Karpas-422 (cell line): Measurements from ENCODE around the gene KLKB1. TPM values are rescaled to one million over a fixed set of nuclear protein-coding genes. Genes with fewer than 3 reads are reported as not detected.
A peak's percentile ranks its signal among the peaks of the same experiment; 100 is the strongest.

Experiments used
- DNase-seq: peaks from one replicate; pipeline ENCODE4 v3.0.0-alpha.2; 2015
- H2AFZ ChIP-seq: fragments of 200-600 bp; sonication (generic); 2 replicates; pipeline ENCODE4 v1.6.1; 2014; ENCODE audit warnings: antibody characterized with exemption, low read length, mixed read lengths
- H3K27ac ChIP-seq: fragments of 200-600 bp; sonication (generic); 2 replicates; pipeline ENCODE4 v1.5.1; 2014; ENCODE audit warnings: mild to moderate bottlenecking, low read length, moderate library complexity
- H3K27me3 ChIP-seq: fragments of 200-600 bp; sonication (generic); 2 replicates; pipeline ENCODE4 v1.6.1; 2014; ENCODE audit warnings: low read length, mixed read lengths
- H3K36me3 ChIP-seq: fragments of 200-600 bp; sonication (generic); 2 replicates; pipeline ENCODE4 v1.6.1; 2014; ENCODE audit warnings: low read length, mixed read lengths; ENCODE audit not compliant: insufficient read depth
- H3K4me1 ChIP-seq: fragments of 200-600 bp; sonication (generic); 2 replicates; pipeline ENCODE4 v1.6.1; 2014; ENCODE audit warnings: mild to moderate bottlenecking, low read length, mixed read lengths
- H3K4me2 ChIP-seq: fragments of 200-600 bp; sonication (generic); 2 replicates; pipeline ENCODE4 v1.6.1; 2014; ENCODE audit warnings: low read length, low read depth, mild to moderate bottlenecking; ENCODE audit not compliant: poor library complexity, severe bottlenecking
- H3K4me3 ChIP-seq: fragments of 200-600 bp; sonication (generic); 2 replicates; pipeline ENCODE4 v1.5.1; 2014; ENCODE audit warnings: mild to moderate bottlenecking, antibody characterized with exemption, low read length, mixed read lengths
- H3K79me2 ChIP-seq: fragments of 200-600 bp; sonication (generic); 2 replicates; pipeline ENCODE4 v1.6.1; 2014; ENCODE audit warnings: mild to moderate bottlenecking, low read length, mixed read lengths
- H3K9ac ChIP-seq: fragments of 200-600 bp; sonication (generic); 2 replicates; pipeline ENCODE4 v1.6.0; 2014; ENCODE audit warnings: low read length
- H3K9me2 ChIP-seq: fragments of 200-600 bp; sonication (generic), shearing (Covaris generic); replicated peaks from 2 replicates; pipeline ENCODE4 v1.6.0; 2014; ENCODE audit warnings: mild to moderate bottlenecking, low read length, moderate library complexity; ENCODE audit not compliant: insufficient read depth
- H3K9me3 ChIP-seq: fragments of 300-700, 200-600 bp; sonication (generic); 2 replicates; pipeline ENCODE4 v1.6.1; 2014; ENCODE audit warnings: low read length, mixed read lengths
- H4K20me1 ChIP-seq: fragments of 200-600 bp; sonication (generic); 2 replicates; pipeline ENCODE4 v1.6.1; 2014; ENCODE audit warnings: mild to moderate bottlenecking, antibody characterized with exemption, low read length, low read depth; ENCODE audit not compliant: insufficient read depth
- total RNA-seq: library from RNA; depleted of rRNA; stranded (reverse); fragments of >200 nt; shearing (Covaris generic); gene quantifications from 2 replicates; pipeline ENCODE4 v1.2.3, GENCODE V29; 2014; ENCODE audit warnings: low replicate concordance; rRNA removed

The KLKB1 gene
- total RNA-seq = 1.9 and 5.1 TPM in 2 replicates

- H3K9me2 ChIP-seq = no peaks in the 10 kb centered on the region
- H3K4me3 ChIP-seq = no peak within 1 kb of the TSS
- H3K27me3 ChIP-seq = no peaks in the 10 kb centered on the region
- no peaks in the 10 kb centered on the region for H3K79me2 ChIP-seq
- H4K20me1 ChIP-seq = no peaks in the 10 kb centered on the region
- H3K4me2 ChIP-seq = no peak within 1 kb of the TSS
- no peak within 1 kb of the TSS for H3K9ac ChIP-seq
- H3K4me1 ChIP-seq = no peaks in the 10 kb centered on the region
- H3K9me3 ChIP-seq = 0 out of 2 replicates have a peak, but pooled peaks cover 3% of the 10 kb centered on the region
- no peak within 1 kb of the TSS for H3K27ac ChIP-seq
- no peak for DNase-seq
- no peak within 1 kb of the TSS for H2AFZ ChIP-seq
- H3K36me3 ChIP-seq = peaks cover 6% of the 10 kb centered on the region
These were observed at the start of gene KLKB1 for GRCh38 chr4:186227221-186227620. Gene KLKB1 (plus strand): TSS chr4:186227507. CDS start chr4:186228196, 689 bp downstream.

GRCh38 chr4:186188107-186188506, 39.2 kb upstream of the KLKB1 start:
- Histone ChIP-seq H3K4me1 (peaks cover 20% of the 10 kb centered on the region), H3K79me2 (peaks cover 19% of the 10 kb centered on the region), H2AFZ (no peak overlapping the region), H3K27ac (no peak overlapping the region), H3K9ac (no peak overlapping the region), H3K36me3 (no peaks in the 10 kb centered on the region), H3K4me2 (no peak overlapping the region), H4K20me1 (no peaks in the 10 kb centered on the region), H3K9me3 (no peaks in the 10 kb centered on the region), H3K9me2 (no peaks in the 10 kb centered on the region), H3K4me3 (no peak overlapping the region), H3K27me3 (no peaks in the 10 kb centered on the region)
- DNase-seq = no peak

- H3K9ac ChIP-seq = peak overlapping the region; percentile 95
- no peaks in the 10 kb centered on the region for H3K9me2 ChIP-seq
- peaks cover 28% of the 10 kb centered on the region for H3K4me1 ChIP-seq
- no peak overlapping the region for H2AFZ ChIP-seq
- DNase-seq = no peak
- H3K27me3 ChIP-seq = no peaks in the 10 kb centered on the region
- no peaks in the 10 kb centered on the region for H4K20me1 ChIP-seq
- no peaks in the 10 kb centered on the region for H3K9me3 ChIP-seq
- H3K4me3 ChIP-seq = peak overlapping the region; percentile 84; the same call in 1 of the 2 replicates
- H3K4me2 ChIP-seq = peak overlapping the region; percentile 87
- peaks cover 35% of the 10 kb centered on the region for H3K79me2 ChIP-seq
- peak overlapping the region; percentile 88 for H3K27ac ChIP-seq
- H3K36me3 ChIP-seq = 0 out of 2 replicates have a peak, but pooled peaks cover 4% of the 10 kb centered on the region
These were observed 37.7 kb upstream of the KLKB1 start for GRCh38 chr4:186189656-186190055.

- H3K4me1 ChIP-seq = peaks cover 28% of the 10 kb centered on the region
- no peak overlapping the region for H2AFZ ChIP-seq
- peak overlapping the region; percentile 95 for H3K9ac ChIP-seq
- DNase-seq = peak; percentile 68
- peak overlapping the region; percentile 84 for H3K4me3 ChIP-seq
- no peaks in the 10 kb centered on the region for H3K9me3 ChIP-seq
- H4K20me1 ChIP-seq = no peaks in the 10 kb centered on the region
- H3K9me2 ChIP-seq = no peaks in the 10 kb centered on the region
- peaks cover 36% of the 10 kb centered on the region for H3K79me2 ChIP-seq
- peak overlapping the region; percentile 87 for H3K4me2 ChIP-seq
- peak overlapping the region; percentile 88 for H3K27ac ChIP-seq
- no peaks in the 10 kb centered on the region for H3K27me3 ChIP-seq
- 0 out of 2 replicates have a peak, but pooled peaks cover 4% of the 10 kb centered on the region for H3K36me3 ChIP-seq
These were observed 36.6 kb upstream of the KLKB1 start for GRCh38 chr4:186190581-186191199.

GRCh38 chr4:186191200-186192065, 35.9 kb upstream of the KLKB1 start, which contains the start of gene CYP4V2:
Gene CYP4V2 (plus strand): TSS chr4:186191567. CDS start chr4:186191824, 257 bp downstream.
- Histone ChIP-seq H3K4me2 (peak within 1 kb of the TSS; percentile 87), H3K9me2 (no peaks in the 10 kb centered on the region), H3K9me3 (no peaks in the 10 kb centered on the region), H3K27me3 (no peaks in the 10 kb centered on the region), H3K36me3 (0 out of 2 replicates have a peak, but pooled peaks cover 4% of the 10 kb centered on the region), H3K4me1 (peaks cover 28% of the 10 kb centered on the region), H4K20me1 (no peaks in the 10 kb centered on the region), H3K27ac (peak within 1 kb of the TSS; percentile 88), H3K79me2 (peaks cover 41% of the 10 kb centered on the region), H2AFZ (no peak within 1 kb of the TSS), H3K9ac (peak within 1 kb of the TSS; percentile 95), H3K4me3 (peak within 1 kb of the TSS; percentile 84)
- peak; percentile 91 for DNase-seq

- Histone ChIP-seq H3K27me3 (no peaks in the 10 kb centered on the region), H2AFZ (no peak overlapping the region), H3K4me1 (peaks cover 28% of the 10 kb centered on the region), H3K4me2 (peak overlapping the region; percentile 87), H3K9ac (peak overlapping the region; percentile 95), H3K79me2 (peaks cover 41% of the 10 kb centered on the region), H4K20me1 (no peaks in the 10 kb centered on the region), H3K36me3 (peaks cover 6% of the 10 kb centered on the region; the same call in 1 of the 2 replicates), H3K27ac (peak overlapping the region; percentile 88), H3K9me2 (no peaks in the 10 kb centered on the region), H3K4me3 (peak overlapping the region; percentile 84), H3K9me3 (no peaks in the 10 kb centered on the region)
- DNase-seq = peak; percentile 59
These were observed 35.2 kb upstream of the KLKB1 start for GRCh38 chr4:186192066-186192612.

GRCh38 chr4:186193851-186194250, 33.5 kb upstream of the KLKB1 start:
- Histone ChIP-seq H3K27me3 (no peaks in the 10 kb centered on the region), H3K79me2 (peaks cover 41% of the 10 kb centered on the region), H3K27ac (peak overlapping the region; percentile 88), H4K20me1 (no peaks in the 10 kb centered on the region), H3K36me3 (peaks cover 9% of the 10 kb centered on the region; the same call in 1 of the 2 replicates), H3K9me2 (no peaks in the 10 kb centered on the region), H3K4me3 (no peak overlapping the region), H3K9ac (no peak overlapping the region), H3K4me2 (peak overlapping the region; percentile 87), H2AFZ (no peak overlapping the region), H3K9me3 (no peaks in the 10 kb centered on the region), H3K4me1 (peaks cover 28% of the 10 kb centered on the region)
- no peak for DNase-seq

- Histone ChIP-seq H3K79me2 (peaks cover 38% of the 10 kb centered on the region), H3K36me3 (peaks cover 9% of the 10 kb centered on the region; the same call in 1 of the 2 replicates)
These were observed 31.2 kb upstream of the KLKB1 start for GRCh38 chr4:186196063-186196462.

More at GRCh38 chr4:186196063-186196462, 31.2 kb upstream of the KLKB1 start:
- Histone ChIP-seq H2AFZ (no peak overlapping the region), H3K4me2 (no peak overlapping the region), H3K4me1 (peaks cover 25% of the 10 kb centered on the region), H3K4me3 (no peak overlapping the region), H3K27me3 (no peaks in the 10 kb centered on the region), H4K20me1 (no peaks in the 10 kb centered on the region), H3K9ac (no peak overlapping the region), H3K27ac (no peak overlapping the region), H3K9me2 (no peaks in the 10 kb centered on the region), H3K9me3 (no peaks in the 10 kb centered on the region)
- DNase-seq = no peak
